Stimulated activated naive CD8-positive, alpha-beta T cell treated with anti-CD3 and anti-CD28 coated beads, Interleukin-15, amount 100 ng/mL, for 72 hours (primary cell): Measurements from ENCODE around the gene CCDC170.

Experiments
- ATAC-seq: fragments of 150-1000 bp; cut with Tn5 transposase; 2 replicates; pipeline ENCODE4 v1.10.0; 2021; ENCODE audit warnings: mild to moderate bottlenecking, moderate library complexity
- DNase-seq, 2 donors: peaks; one replicate each; pipeline ENCODE4 v3.0.0; 2021 to 2022
- H3K27ac Mint-ChIP-seq, 2 donors: one replicate each; pipeline ENCODE4 v1.8.0; 2022; ENCODE audit warnings: mild to moderate bottlenecking in 2 of 2, mixed read lengths in 2 of 2, moderate library complexity in 2 of 2
- H3K27me3 Mint-ChIP-seq: one replicate; pipeline ENCODE4 v1.8.0; 2022; ENCODE audit warnings: mixed read lengths
- H3K4me1 Mint-ChIP-seq: one replicate; pipeline ENCODE4 v1.8.0; 2022; ENCODE audit warnings: mild to moderate bottlenecking, mixed read lengths
- H3K4me3 Mint-ChIP-seq, 2 donors: one replicate each; pipeline ENCODE4 v1.8.0; 2022; ENCODE audit warnings: mild to moderate bottlenecking in 2 of 2, mixed read lengths in 2 of 2, moderate library complexity in 1 of 2
- H3K9me3 Mint-ChIP-seq, 2 donors: one replicate each; pipeline ENCODE4 v1.8.0; 2022; ENCODE audit warnings: mixed read lengths in 2 of 2

CCDC170 gene

GRCh38 chr6:151550618-151551017 is 56.8 kb downstream of the CCDC170 start:
- no peak for ATAC-seq
- DNase-seq, result no peak
- no peaks in the 10 kb centered on the region for H3K4me1 Mint-ChIP-seq
- no peak overlapping the region for H3K27ac Mint-ChIP-seq
- no peak overlapping the region for H3K4me3 Mint-ChIP-seq
- no peaks in the 10 kb centered on the region for H3K27me3 Mint-ChIP-seq
- H3K9me3 Mint-ChIP-seq, result peaks cover 0 to 8% of the 10 kb centered on the region in 2 donors

GRCh38 chr6:151551223-151551857 is 57.5 kb downstream of the CCDC170 start:
- DNase-seq, result no peak
- no peak for ATAC-seq
- no peak overlapping the region for H3K27ac Mint-ChIP-seq

GRCh38 chr6:151553416-151554165 is 59.8 kb downstream of the CCDC170 start:
- Mint-ChIP-seq H3K9me3 (peaks cover 6 to 14% of the 10 kb centered on the region in 2 donors), H3K27ac (no peak overlapping the region), H3K27me3 (no peaks in the 10 kb centered on the region), H3K4me3 (no peak overlapping the region), H3K4me1 (no peaks in the 10 kb centered on the region)
- DNase-seq (no peak), ATAC-seq (no peak)

More at GRCh38 chr6:151551223-151551857, 57.5 kb downstream of the CCDC170 start:
- Mint-ChIP-seq H3K9me3 (peaks cover 0 to 8% of the 10 kb centered on the region in 2 donors), H3K4me1 (no peaks in the 10 kb centered on the region), H3K27me3 (no peaks in the 10 kb centered on the region), H3K4me3 (no peak overlapping the region)

- Mint-ChIP-seq H3K9me3 (peaks cover 30 to 54% of the 10 kb centered on the region in 2 donors), H3K27me3 (peaks cover 7% of the 10 kb centered on the region), H3K4me3 (no peak overlapping the region), H3K4me1 (no peaks in the 10 kb centered on the region), H3K27ac (no peak overlapping the region)
- DNase-seq, result no peak
- no peak for ATAC-seq
These were observed 67.4 kb downstream of the CCDC170 start for GRCh38 chr6:151561238-151561637.

- DNase-seq (no peak), ATAC-seq (no peak)
- no peak overlapping the region for H3K27ac Mint-ChIP-seq
- H3K9me3 Mint-ChIP-seq, result peaks cover 25 to 44% of the 10 kb centered on the region in 2 donors
- H3K27me3 Mint-ChIP-seq, result peaks cover 7% of the 10 kb centered on the region
- no peak overlapping the region for H3K4me3 Mint-ChIP-seq
- no peaks in the 10 kb centered on the region for H3K4me1 Mint-ChIP-seq
These were observed 70.8 kb downstream of the CCDC170 start for GRCh38 chr6:151564654-151565053.

- ATAC-seq, result no peak
- Mint-ChIP-seq H3K4me1 (no peaks in the 10 kb centered on the region), H3K27ac (no peak overlapping the region), H3K9me3 (peaks cover 19 to 32% of the 10 kb centered on the region in 2 donors), H3K27me3 (peaks cover 7% of the 10 kb centered on the region), H3K4me3 (no peak overlapping the region)
- no peak for DNase-seq
These were observed 72.1 kb downstream of the CCDC170 start for GRCh38 chr6:151565940-151566339.

GRCh38 chr6:151566557-151566956 is 72.7 kb downstream of the CCDC170 start:
- H3K9me3 Mint-ChIP-seq, result peaks cover 19 to 31% of the 10 kb centered on the region in 2 donors
- peak; percentile 80 for ATAC-seq

GRCh38 chr6:151576633-151577032 is 82.8 kb downstream of the CCDC170 start:
- no peak for DNase-seq
- Mint-ChIP-seq H3K9me3 (no peaks in the 10 kb centered on the region), H3K4me3 (no peak overlapping the region), H3K27me3 (no peaks in the 10 kb centered on the region), H3K27ac (no peak overlapping the region), H3K4me1 (no peaks in the 10 kb centered on the region)
- no peak for ATAC-seq

More at GRCh38 chr6:151566557-151566956, 72.7 kb downstream of the CCDC170 start:
- Mint-ChIP-seq H3K27ac (no peak overlapping the region), H3K27me3 (peaks cover 7% of the 10 kb centered on the region), H3K4me3 (no peak overlapping the region), H3K4me1 (no peaks in the 10 kb centered on the region)
- DNase-seq, result no peak

GRCh38 chr6:151577257-151577656 is 83.4 kb downstream of the CCDC170 start:
- no peak for DNase-seq
- H3K9me3 Mint-ChIP-seq, result peaks cover 2% of the 10 kb centered on the region in 2 donors
- no peak overlapping the region for H3K27ac Mint-ChIP-seq
- ATAC-seq, result no peak
- H3K4me1 Mint-ChIP-seq, result no peaks in the 10 kb centered on the region
- no peak overlapping the region for H3K4me3 Mint-ChIP-seq
- H3K27me3 Mint-ChIP-seq, result no peaks in the 10 kb centered on the region

GRCh38 chr6:151585741-151586140 is 91.9 kb downstream of the CCDC170 start:
- peaks cover 33% of the 10 kb centered on the region for H3K27me3 Mint-ChIP-seq
- DNase-seq (no peak), ATAC-seq (no peak)
- H3K4me1 Mint-ChIP-seq, result no peaks in the 10 kb centered on the region
- no peak overlapping the region for H3K4me3 Mint-ChIP-seq
- no peak overlapping the region for H3K27ac Mint-ChIP-seq
- H3K9me3 Mint-ChIP-seq, result peaks cover 7% of the 10 kb centered on the region in 2 donors

GRCh38 chr6:151589667-151590066 is 95.8 kb downstream of the CCDC170 start:
- no peak overlapping the region for H3K4me3 Mint-ChIP-seq
- no peak for ATAC-seq
- no peak overlapping the region for H3K27ac Mint-ChIP-seq
- H3K27me3 Mint-ChIP-seq, result peaks cover 39% of the 10 kb centered on the region
- no peaks in the 10 kb centered on the region for H3K4me1 Mint-ChIP-seq
- peaks cover 0 to 8% of the 10 kb centered on the region in 2 donors for H3K9me3 Mint-ChIP-seq
- DNase-seq, result no peak

- no peak overlapping the region for H3K27ac Mint-ChIP-seq
These were observed 96.9 kb downstream of the CCDC170 start for GRCh38 chr6:151590742-151591141.

GRCh38 chr6:151592449-151593159 is 98.8 kb downstream of the CCDC170 start:
- Mint-ChIP-seq H3K4me3 (no peak overlapping the region), H3K9me3 (peaks cover 0 to 8% of the 10 kb centered on the region in 2 donors), H3K4me1 (no peaks in the 10 kb centered on the region), H3K27me3 (peaks cover 28% of the 10 kb centered on the region), H3K27ac (no peak overlapping the region)
- ATAC-seq, result no peak
- no peak for DNase-seq

More at GRCh38 chr6:151590742-151591141, 96.9 kb downstream of the CCDC170 start:
- H3K4me3 Mint-ChIP-seq, result no peak overlapping the region
- no peaks in the 10 kb centered on the region for H3K4me1 Mint-ChIP-seq
- no peak for DNase-seq
- peaks cover 39% of the 10 kb centered on the region for H3K27me3 Mint-ChIP-seq
- ATAC-seq, result no peak
- peaks cover 0 to 8% of the 10 kb centered on the region in 2 donors for H3K9me3 Mint-ChIP-seq

GRCh38 chr6:151609146-151609902 is 115.5 kb downstream of the CCDC170 start:
- Mint-ChIP-seq H3K9me3 (no peaks in the 10 kb centered on the region), H3K27ac (no peak overlapping the region), H3K27me3 (peaks cover 36% of the 10 kb centered on the region), H3K4me3 (no peak overlapping the region), H3K4me1 (no peaks in the 10 kb centered on the region)
- DNase-seq, result no peak
- ATAC-seq, result no peak

GRCh38 chr6:151610326-151610725 is 116.5 kb downstream of the CCDC170 start:
- H3K27ac Mint-ChIP-seq, result no peak overlapping the region
- no peaks in the 10 kb centered on the region for H3K9me3 Mint-ChIP-seq
- no peaks in the 10 kb centered on the region for H3K4me1 Mint-ChIP-seq
- no peak for ATAC-seq
- H3K27me3 Mint-ChIP-seq, result peaks cover 42% of the 10 kb centered on the region
- DNase-seq, result no peak
- no peak overlapping the region for H3K4me3 Mint-ChIP-seq
